Thyroid gland (tissue), 4 donors: ENCODE data around the gene TMC1. TPM values are rescaled to one million over a fixed set of nuclear protein-coding genes. Genes with fewer than 3 reads are reported as not detected.

Experiments used
- DNase-seq, 2 donors: peaks; one replicate each; pipeline ENCODE4 v3.0.0-alpha.2; 2019
- H3K27ac ChIP-seq, 3 donors: fragments of 200-600 bp; sonication (generic); 1 replicate in 2 of 3; 2 replicates in 1 of 3; pipeline ENCODE4 v1.5.1; 2016 to 2019; ENCODE audit warnings: mild to moderate bottlenecking in 1 of 3, moderate library complexity in 1 of 3
- H3K27me3 ChIP-seq: fragments of 200-600 bp; sonication (generic); one replicate; pipeline ENCODE4 v1.5.1; 2019
- H3K36me3 ChIP-seq, 2 donors: fragments of 200-600 bp; sonication (generic); one replicate each; pipeline ENCODE4 v1.5.1; 2016 to 2019
- H3K4me1 ChIP-seq, 2 donors: fragments of 200-600 bp; sonication (generic); one replicate each; pipeline ENCODE4 v1.5.1; 2017 to 2019
- H3K4me3 ChIP-seq, 3 donors: fragments of 200-600 bp; sonication (generic); replicated peaks in 1 of 3; 1 replicate in 2 of 3; 2 replicates in 1 of 3; pipeline ENCODE4 v1.5.1; 2016; ENCODE audit warnings: mild to moderate bottlenecking in 1 of 3
- H3K9me3 ChIP-seq: fragments of 200-600 bp; sonication (generic); one replicate; pipeline ENCODE4 v1.5.1; 2017
- CTCF ChIP-seq, 6 experiments: fragments of 200-600 bp in 3 of 6; fragments of 450-650 bp in 3 of 6; sonication (generic) in 3 of 6; IDR thresholded peaks; one replicate each; pipeline ENCODE4 v1.5.1; 2016 to 2019; ENCODE audit warnings: antibody characterized with exemption in 6 of 6, mild to moderate bottlenecking in 2 of 6, inconsistent platforms in 1 of 6, moderate library complexity in 1 of 6
- POLR2A ChIP-seq, 2 donors: fragments of 450-650 bp; IDR thresholded peaks; one replicate each; pipeline ENCODE4 v1.6.1; 2017; ENCODE audit warnings: antibody characterized with exemption in 2 of 2, mild to moderate bottlenecking in 2 of 2, moderate library complexity in 1 of 2
- WGBS, 2 donors: methylation state at CpG; one replicate each; pipeline ENCODE4 v1.1.5; 2017; 5-methylcytosine and 5-hydroxymethylcytosine counted together
- intact Hi-C: fragments of 100-400 bp; cut with DNase I; formaldehyde crosslinking; loops from one replicate; pipeline ENCODE4 v1.15.1; 2023
- total RNA-seq, 4 donors: library from RNA; depleted of rRNA; stranded (reverse); fragments of >200 nt; gene quantifications; one replicate each; pipeline ENCODE4 v1.2.3, GENCODE V29; 2016

Gene TMC1
- total RNA-seq, 4 donors from 2014 or later, result 0.11 to 0.13 TPM; not detected in 2

DNA sequence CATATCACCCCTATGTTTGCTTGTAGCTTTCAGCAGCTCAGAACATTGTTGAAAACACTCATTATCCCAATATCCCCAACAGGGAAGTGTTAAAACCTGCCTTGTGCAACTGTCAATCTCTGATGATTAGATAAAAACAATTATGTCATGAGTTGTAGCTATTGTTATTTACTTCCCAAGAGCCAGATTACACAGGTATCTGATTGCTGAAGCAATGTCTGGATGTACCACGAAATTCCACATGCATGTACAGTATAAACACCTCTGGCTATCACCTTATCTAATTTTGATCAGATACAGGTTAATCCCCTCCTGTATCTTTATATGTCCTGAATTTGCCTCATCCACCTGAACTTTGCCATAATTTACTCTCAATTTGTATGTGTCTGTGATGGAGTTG lies 38.7 kb downstream of the TMC1 start:
- WGBS, 2 donors, result 90% methylated on average over 1 of the region's 1 CpG
- intact Hi-C loops, result no loop called here
- no peak overlapping the region for H3K4me3 ChIP-seq
- H3K4me1 ChIP-seq, result peaks cover 4 to 23% of the 10 kb centered on the region in 2 donors
- no peak overlapping the region for H3K27ac ChIP-seq
- no peaks in the 10 kb centered on the region for H3K27me3 ChIP-seq
- no peak for DNase-seq
- H3K36me3 ChIP-seq, result no peaks in the 10 kb centered on the region
- no peaks in the 10 kb centered on the region for H3K9me3 ChIP-seq
- TF ChIP-seq CTCF (IDR thresholded peaks at IDR 0.05), result no peak

GRCh38 chr9:72563806-72564205 lies 42.4 kb downstream of the TMC1 start:
- DNase-seq, result no peak
- no peaks in the 10 kb centered on the region for H3K9me3 ChIP-seq
- no peaks in the 10 kb centered on the region for H3K4me1 ChIP-seq
- no peak overlapping the region for H3K4me3 ChIP-seq
- H3K27me3 ChIP-seq, result no peaks in the 10 kb centered on the region
- no peak overlapping the region for H3K27ac ChIP-seq
- WGBS, 2 donors, result 91 to 97% methylated on average over 4 of the region's 4 CpGs
- intact Hi-C loops, result no loop called here
- TF ChIP-seq CTCF (IDR thresholded peaks at IDR 0.05) (no peak), POLR2A (IDR thresholded peaks at IDR 0.05) (no peak)
- H3K36me3 ChIP-seq, result no peaks in the 10 kb centered on the region

GRCh38 chr9:72564479-72565281 lies 43.3 kb downstream of the TMC1 start:
- no peak overlapping the region for H3K27ac ChIP-seq
- TF ChIP-seq POLR2A (IDR thresholded peaks at IDR 0.05) (no peak), CTCF (IDR thresholded peaks at IDR 0.05) (no peak)

GRCh38 chr9:72565535-72565934 lies 44.1 kb downstream of the TMC1 start:
- no peak overlapping the region for H3K27ac ChIP-seq
- TF ChIP-seq CTCF (IDR thresholded peaks at IDR 0.05) (no peak), POLR2A (IDR thresholded peaks at IDR 0.05) (no peak)
- H3K36me3 ChIP-seq, result no peaks in the 10 kb centered on the region
- no peak for DNase-seq
- no peaks in the 10 kb centered on the region for H3K9me3 ChIP-seq
- H3K4me1 ChIP-seq, result no peaks in the 10 kb centered on the region
- H3K4me3 ChIP-seq, result no peak overlapping the region
- 95 to 96% methylated on average over 7 of the region's 7 CpGs for WGBS, 2 donors
- H3K27me3 ChIP-seq, result no peaks in the 10 kb centered on the region
- intact Hi-C loops, result no loop called here

More at GRCh38 chr9:72564479-72565281, 43.3 kb downstream of the TMC1 start:
- H3K9me3 ChIP-seq, result no peaks in the 10 kb centered on the region
- no peak for DNase-seq
- intact Hi-C loops, result no loop called here
- no peaks in the 10 kb centered on the region for H3K27me3 ChIP-seq
- WGBS, 2 donors, result 90 to 93% methylated on average over 2 of the region's 2 CpGs
- no peaks in the 10 kb centered on the region for H3K36me3 ChIP-seq
- H3K4me1 ChIP-seq, result no peaks in the 10 kb centered on the region
- H3K4me3 ChIP-seq, result no peak overlapping the region

GRCh38 chr9:72574156-72574810 lies 52.9 kb downstream of the TMC1 start:
- no peaks in the 10 kb centered on the region for H3K36me3 ChIP-seq
- H3K4me1 ChIP-seq, result peaks cover 16 to 27% of the 10 kb centered on the region in 2 donors
- no peak for DNase-seq
- 74 to 87% methylated on average over 3 of the region's 3 CpGs for WGBS, 2 donors
- intact Hi-C loops, result no loop called here
- H3K4me3 ChIP-seq, result no peak overlapping the region
- no peak for TF ChIP-seq CTCF (IDR thresholded peaks at IDR 0.05)
- no peak for TF ChIP-seq POLR2A (IDR thresholded peaks at IDR 0.05)
- H3K9me3 ChIP-seq, result no peaks in the 10 kb centered on the region
- H3K27me3 ChIP-seq, result no peaks in the 10 kb centered on the region
- no peak overlapping the region for H3K27ac ChIP-seq
